ENCODE measurements around the gene NFIA.

NFIA gene

DNA sequence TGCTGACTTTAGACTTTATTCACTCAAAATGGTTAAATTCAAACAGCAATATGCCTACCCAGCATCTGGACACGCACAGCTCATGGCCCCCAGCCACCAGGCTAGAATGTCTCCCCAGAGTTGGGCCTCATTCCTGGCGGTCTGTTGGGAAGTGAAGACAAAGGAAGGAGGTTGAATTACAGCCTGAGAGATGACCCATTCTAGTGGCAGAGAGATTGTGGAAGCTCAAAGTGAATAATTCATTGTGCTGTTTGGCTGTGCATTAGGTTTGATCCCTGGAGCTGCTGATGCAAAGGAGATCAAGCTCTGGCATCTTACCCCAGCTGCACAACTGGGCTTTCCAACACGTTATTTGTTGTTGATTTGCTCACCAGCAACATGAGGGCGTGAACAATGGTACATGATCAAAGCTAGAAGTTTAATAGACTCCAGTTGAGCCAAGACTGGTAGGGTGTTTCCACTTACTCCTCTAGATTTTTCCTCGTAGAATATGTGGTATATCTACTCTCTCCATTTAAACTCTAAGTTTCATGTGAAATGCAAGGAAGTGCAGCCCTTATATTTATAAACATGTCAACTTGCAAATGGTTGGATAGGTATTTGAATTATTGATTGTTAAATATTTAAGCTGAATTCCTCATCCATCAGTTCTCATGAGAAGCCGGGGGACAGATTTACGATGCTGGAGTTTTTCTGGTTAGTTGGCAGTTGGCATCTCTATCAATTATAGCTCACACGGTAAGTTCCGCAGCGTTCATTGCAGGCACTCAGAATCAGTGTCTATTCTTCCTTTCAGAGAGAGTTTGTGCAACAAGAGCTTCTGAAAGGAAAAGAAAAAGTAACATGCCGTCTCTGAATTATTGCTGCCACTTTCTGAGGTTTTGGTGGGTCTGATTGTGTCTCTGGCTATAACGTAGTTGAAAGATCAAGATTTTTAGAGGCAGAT, 419.9 kb downstream of the NFIA start:
- H3K4me3 ChIP-seq (replicated peaks in 1 of 2; ENCODE audit: low read depth in 2 of 2, low read length in 2 of 2), result no peak overlapping the region
- TF ChIP-seq, protein P1, sequence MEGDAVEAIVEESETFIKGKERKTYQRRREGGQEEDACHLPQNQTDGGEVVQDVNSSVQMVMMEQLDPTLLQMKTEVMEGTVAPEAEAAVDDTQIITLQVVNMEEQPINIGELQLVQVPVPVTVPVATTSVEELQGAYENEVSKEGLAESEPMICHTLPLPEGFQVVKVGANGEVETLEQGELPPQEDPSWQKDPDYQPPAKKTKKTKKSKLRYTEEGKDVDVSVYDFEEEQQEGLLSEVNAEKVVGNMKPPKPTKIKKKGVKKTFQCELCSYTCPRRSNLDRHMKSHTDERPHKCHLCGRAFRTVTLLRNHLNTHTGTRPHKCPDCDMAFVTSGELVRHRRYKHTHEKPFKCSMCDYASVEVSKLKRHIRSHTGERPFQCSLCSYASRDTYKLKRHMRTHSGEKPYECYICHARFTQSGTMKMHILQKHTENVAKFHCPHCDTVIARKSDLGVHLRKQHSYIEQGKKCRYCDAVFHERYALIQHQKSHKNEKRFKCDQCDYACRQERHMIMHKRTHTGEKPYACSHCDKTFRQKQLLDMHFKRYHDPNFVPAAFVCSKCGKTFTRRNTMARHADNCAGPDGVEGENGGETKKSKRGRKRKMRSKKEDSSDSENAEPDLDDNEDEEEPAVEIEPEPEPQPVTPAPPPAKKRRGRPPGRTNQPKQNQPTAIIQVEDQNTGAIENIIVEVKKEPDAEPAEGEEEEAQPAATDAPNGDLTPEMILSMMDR (IDR thresholded peaks at IDR 0.05; ENCODE audit: low read depth, low read length), result no peak
- DNase-seq (ENCODE audit: low read depth in 2 of 2), result no peak

DNA sequence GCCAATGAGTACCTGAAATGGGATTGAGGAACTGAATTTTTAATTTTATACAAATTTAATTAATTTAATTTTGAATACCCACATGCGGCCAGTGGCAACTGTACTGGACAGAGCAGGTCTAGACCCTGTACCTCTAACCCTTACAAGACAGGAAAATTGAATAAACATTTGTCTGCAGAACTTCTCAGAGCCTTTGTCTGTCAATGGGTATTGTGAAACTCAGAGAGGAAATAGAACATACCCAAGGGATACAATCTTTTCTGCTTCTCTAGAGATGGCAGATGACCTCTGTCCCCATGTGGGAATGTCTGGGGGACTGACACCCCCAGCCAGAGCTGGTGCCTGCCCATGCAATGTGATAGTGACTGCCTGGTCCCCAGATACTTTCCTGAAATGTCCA, 421.9 kb downstream of the NFIA start:
- DNase-seq (ENCODE audit: low read depth in 2 of 2), result no peak
- TF ChIP-seq, protein P1 (IDR thresholded peaks at IDR 0.05; ENCODE audit: low read depth, low read length), result no peak
- no peak overlapping the region for H3K4me3 ChIP-seq (replicated peaks in 1 of 2; ENCODE audit: low read depth in 2 of 2, low read length in 2 of 2)

DNA sequence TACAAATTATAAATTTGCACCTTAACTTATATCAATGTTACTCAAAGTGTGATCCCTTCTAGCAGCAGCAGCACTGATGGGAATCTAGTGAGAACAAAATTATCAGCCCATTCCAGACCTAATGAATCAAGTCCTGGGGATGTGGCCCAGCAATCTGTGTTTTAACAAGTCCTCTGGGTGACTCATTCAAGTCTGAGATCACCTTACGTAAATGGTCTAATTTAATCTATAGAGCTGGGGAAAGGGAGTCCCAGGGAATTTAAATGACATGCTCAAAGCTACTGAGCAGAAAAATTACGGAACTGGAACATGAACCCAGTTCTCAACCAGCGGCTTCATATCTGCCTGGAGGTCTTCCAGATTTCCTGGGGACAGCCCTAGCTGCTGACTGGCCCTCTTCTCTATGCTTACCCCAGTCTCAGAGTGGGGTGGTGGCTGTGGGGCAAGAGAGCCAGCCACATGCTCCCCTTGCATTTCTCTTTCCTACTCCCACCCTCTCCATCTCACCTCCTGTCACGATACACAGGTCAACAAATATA, 422.6 kb downstream of the NFIA start:
- TF ChIP-seq, protein P1 (IDR thresholded peaks at IDR 0.05; ENCODE audit: low read depth, low read length), result no peak
- no peak overlapping the region for H3K4me3 ChIP-seq (replicated peaks in 1 of 2; ENCODE audit: low read depth in 2 of 2, low read length in 2 of 2)
- DNase-seq (ENCODE audit: low read depth in 2 of 2), result peak; percentile 70 to 79

DNA sequence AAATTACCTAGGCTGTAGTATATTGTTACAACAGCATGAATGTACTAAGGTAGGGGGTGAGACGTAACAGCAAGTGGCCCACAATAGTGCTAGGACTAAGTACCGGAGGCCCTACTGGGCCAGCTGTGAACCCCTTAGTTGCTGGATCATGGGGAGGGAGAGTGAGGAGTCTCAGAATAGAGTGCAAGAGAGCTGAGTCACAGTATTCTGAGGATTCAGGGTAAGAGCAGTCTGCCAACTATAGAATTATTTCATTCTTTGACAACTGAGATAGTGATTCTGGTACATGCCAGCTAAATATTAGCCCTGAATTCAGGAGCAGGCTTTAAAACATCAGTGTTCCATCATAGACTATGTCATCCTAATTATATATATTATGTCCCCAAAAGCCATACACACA, 423.9 kb downstream of the NFIA start:
- DNase-seq (ENCODE audit: low read depth in 2 of 2), result peak; percentile 29 to 68
- TF ChIP-seq, protein P1 (IDR thresholded peaks at IDR 0.05; ENCODE audit: low read depth, low read length), result no peak
- H3K4me3 ChIP-seq (replicated peaks in 1 of 2; ENCODE audit: low read depth in 2 of 2, low read length in 2 of 2), result no peak overlapping the region

DNA sequence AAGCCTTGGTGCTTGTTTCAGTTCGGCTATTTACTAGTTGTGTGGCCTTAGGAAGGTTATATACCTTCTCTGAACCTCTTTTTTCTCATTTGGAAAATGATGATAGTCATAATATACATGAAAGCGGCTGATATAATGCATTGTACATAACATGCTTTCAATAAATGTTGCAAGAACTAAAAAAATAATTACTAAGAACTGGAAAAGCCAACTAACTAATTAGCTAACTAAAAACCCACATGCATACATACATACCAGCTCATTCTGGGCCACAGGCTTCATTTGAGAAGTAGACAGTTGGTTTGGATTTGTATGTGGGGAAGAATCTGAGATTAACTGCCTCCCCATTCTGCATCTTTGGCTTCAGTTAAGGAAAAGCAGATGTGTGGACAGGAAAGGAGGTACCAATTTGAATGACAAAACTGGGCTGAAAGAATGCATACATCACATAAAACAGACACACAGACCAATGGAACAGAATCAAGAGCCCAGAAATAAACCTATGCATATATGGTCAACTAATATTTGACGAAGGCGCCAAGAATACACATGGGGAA, 424.7 kb downstream of the NFIA start:
- TF ChIP-seq, protein P1 (IDR thresholded peaks at IDR 0.05; ENCODE audit: low read depth, low read length), result no peak
- DNase-seq (ENCODE audit: low read depth in 2 of 2), result no peak
- no peak overlapping the region for H3K4me3 ChIP-seq (replicated peaks in 1 of 2; ENCODE audit: low read depth in 2 of 2, low read length in 2 of 2)
